ENCODE data around the gene BOD1L1.

BOD1L1 gene

DNA sequence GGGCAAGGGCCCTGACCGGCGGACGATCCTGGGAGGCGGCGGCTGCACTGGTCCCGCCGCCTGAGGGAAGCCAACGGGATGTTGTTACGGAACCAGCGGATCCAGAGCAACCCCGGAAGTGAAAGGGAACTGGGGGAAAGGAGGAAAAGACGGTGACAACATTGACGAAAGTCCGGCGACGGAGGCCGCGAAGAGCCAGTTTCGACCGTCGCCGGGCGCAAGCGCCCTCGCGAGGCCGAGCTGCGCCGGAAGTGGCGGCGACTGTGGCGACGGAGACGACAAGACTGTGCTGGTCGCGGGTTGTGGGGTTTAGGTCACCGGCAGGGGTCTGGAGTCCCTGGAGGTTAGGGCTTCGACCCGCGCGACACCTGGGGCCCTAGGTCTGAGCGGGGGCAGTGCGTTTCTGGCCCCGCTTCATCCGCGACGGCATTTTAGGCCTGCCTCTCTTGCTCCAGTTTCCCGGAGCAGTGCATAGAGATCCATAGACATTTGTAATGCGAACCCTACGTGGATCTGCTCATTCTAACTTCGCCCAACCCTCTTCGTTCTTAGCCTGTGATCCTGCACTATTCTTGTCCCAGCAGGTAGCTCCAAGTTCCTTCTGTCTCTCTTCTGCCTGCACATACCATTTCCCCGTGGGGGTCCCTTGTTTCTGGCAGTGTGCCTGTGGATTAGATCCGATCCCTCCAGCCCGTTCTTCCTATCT, at the start of gene BOD1L1:
Gene BOD1L1 (minus strand): TSS at position 120 of the 706 bp plus-strand sequence. CDS start 138 bp downstream, outside the sequence.
- DNase-seq, result peak; percentile 76

- no peak for DNase-seq
Measured at GRCh38 chr4:13674971-13675370, 47.4 kb upstream of the BOD1L1 start.

GRCh38 chr4:13673167-13673566, 45.6 kb upstream of the BOD1L1 start:
- no peak for DNase-seq

DNA sequence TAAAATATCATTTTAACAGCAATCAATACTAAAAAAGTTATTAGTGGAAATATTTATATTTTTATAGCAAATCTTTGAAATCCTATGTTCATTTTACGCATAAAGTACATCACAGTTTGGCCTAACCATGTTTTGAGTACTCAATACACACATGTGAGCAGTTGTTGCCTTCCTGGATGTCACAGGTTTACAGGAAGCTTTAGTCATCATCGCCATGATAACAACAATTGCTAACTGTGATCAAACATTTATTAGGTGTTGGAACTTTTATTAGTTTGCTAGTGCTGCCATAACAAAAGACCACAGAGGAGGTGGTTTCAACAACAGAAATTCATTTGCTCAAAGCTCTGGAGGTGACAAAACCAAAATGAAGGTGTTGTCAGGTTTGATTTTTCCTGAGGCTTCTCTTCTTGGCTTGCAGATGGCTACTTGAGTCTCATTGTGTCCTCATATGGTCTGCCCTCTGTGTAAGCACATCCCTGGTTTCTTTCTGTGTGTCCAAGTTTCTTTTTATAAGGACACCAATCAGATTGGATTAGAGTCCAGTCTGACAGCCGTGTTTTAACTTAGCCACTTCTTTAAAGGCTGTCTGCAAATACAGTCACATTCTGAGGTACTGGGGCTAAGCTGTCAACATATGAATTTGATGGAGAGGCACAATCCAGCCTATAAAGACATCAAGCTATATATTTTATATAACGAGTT, 43.1 kb upstream of the BOD1L1 start:
- DNase-seq, result no peak

DNA sequence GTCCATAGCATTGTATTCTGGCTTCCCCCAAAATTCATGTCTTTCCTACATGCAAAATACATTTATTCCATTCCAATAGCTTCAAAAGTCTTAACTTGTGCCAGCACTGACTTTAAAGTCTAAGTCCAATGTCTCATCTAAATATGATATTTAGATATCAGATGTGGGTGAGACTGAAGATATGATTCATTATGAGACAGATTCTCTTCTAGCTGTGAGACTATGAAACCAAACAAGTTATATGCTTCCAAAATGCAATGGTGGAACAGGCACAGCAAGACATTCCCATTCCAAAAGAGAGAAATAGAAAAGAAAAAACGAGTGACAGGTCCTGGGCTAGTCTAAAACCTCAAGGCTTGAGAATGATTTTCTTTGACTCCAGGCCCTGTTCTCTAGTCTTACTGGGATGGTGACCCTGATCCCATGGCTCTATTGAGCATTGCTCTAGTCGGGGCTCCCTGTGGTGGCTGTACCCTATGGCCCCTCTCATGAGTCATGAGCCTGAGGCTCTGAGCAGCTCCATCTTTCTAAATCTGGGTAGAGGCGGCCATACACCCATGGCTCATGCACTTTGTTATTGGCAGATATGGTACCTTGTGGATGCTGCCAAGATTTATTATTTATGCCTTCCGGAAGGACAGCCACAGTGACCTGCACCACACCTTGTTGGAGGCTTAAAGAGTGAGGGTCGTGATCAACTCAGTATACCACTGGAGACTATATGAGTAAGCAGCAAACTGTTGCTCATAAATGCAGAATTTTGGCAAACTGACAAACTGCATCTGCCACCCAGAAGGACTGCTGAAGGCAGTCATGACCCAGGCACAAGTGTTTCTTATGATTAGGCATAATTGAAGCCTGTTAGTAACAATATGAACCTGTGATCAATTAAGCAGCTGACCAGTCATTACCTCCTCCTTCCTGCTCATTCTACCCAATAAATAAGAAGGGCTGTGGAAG, 38.5 kb upstream of the BOD1L1 start:
- DNase-seq, result no peak

- no peak for DNase-seq
Measured at GRCh38 chr4:13659341-13660070, 32.0 kb upstream of the BOD1L1 start.

- DNase-seq, result peak; percentile 74
Measured at GRCh38 chr4:13656569-13657405, 29.3 kb upstream of the BOD1L1 start.

GRCh38 chr4:13654162-13654797, 26.8 kb upstream of the BOD1L1 start:
- peak; percentile 79 for DNase-seq

DNA sequence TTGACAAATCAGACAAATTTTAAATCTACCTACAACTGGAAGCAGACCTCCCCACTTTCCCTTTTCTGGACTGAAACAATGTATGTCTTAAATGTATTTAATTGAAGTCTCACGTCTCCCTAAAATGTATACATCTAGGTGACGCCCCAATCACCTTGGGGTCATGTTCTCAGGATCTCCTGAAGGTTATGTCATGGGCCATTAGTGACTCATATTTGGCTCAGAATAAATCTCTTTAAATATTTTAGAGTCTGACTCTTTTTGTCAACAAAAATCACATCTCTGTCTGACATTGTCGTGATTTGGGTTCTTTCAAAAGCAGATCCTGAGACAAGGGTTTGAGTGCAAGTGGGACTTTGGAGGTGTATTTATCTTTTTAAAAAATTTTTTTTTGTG, 26.2 kb upstream of the BOD1L1 start:
- DNase-seq, result no peak

GRCh38 chr4:13647031-13647430, 19.5 kb upstream of the BOD1L1 start:
- no peak for DNase-seq

- no peak for DNase-seq
Measured at GRCh38 chr4:13645075-13645474, 17.6 kb upstream of the BOD1L1 start.

- no peak for DNase-seq
Measured at GRCh38 chr4:13642170-13642950, 14.8 kb upstream of the BOD1L1 start.

DNA sequence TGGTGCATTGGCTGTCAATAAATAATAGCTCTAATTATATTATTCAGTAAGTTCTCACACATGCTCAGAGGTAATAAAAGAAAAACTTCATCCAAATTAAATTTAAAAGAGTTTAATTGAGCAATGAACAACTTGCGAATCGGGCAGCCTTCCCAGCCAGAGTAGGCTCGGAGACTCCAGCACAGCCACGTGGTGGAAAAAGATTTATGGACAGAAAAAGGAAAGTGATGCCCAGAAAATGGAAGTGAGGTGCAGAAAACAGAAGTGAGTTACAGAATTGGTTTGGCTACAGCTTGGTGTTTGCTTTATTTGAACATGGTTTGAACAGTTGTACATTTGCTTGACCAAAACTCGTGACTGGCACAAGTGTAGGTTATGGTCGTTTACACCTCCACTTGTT, 13.6 kb upstream of the BOD1L1 start:
- DNase-seq, result no peak

DNA sequence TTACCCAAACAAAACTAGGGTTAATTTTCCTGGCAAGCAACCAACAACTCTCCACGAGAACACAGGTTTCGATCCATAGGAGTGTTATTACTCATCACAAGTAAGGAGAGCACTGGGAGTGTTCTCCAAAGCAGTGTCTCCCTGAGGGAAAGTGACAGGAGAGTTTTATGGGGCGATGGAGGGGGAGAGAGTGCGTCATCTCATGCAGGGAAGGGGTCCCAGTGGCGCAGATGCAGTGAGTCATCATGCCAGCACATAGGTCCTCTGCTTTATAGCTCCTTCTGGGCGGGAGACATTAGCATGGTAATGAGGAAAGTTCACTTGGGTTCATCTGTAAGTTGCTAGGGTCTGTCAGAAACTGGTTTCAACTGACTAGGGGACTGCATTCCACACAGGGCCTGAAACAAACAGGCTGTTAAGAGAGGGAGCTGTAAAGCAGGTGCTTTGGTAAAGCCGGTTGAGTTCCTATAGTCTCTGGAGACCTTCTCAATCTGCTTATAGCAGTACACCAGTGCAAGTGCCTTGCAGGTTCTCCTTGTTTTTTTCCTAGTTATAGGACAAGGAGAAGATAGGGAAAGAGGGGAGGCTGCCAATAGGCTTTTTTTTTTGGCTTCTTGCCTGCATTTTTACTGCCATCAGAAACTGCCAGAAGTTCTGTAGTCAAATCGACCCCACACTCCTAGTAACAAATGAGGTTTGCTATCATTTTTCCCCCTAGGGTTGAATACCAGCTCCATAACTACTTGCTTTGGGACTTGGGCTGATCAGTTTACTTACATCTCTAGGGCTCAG, 12.8 kb upstream of the BOD1L1 start:
- DNase-seq, result no peak

- DNase-seq, result no peak
Measured at GRCh38 chr4:13635286-13635799, 7.8 kb upstream of the BOD1L1 start.

DNA sequence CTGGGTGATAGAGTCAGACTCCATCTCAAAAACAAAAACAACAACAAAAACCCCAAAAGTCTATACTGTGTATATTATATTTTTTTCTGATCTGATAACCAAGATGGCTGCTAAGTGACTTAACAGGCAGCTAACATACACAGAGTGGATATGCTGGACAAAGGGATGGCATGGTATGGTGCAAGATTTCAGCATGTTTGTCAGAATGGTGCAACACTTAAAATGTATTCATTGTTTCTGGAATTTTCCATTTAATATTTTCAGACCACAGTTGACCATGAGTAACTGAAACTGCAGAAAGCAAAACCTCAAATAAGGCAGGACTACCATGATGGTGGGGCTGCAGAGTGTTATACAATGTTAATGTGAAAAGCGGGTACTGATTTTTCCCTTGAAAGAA, 6.1 kb upstream of the BOD1L1 start:
- DNase-seq, result no peak

- no peak for DNase-seq
Measured at GRCh38 chr4:13627178-13627605, 333 bp downstream of the BOD1L1 start.

DNA sequence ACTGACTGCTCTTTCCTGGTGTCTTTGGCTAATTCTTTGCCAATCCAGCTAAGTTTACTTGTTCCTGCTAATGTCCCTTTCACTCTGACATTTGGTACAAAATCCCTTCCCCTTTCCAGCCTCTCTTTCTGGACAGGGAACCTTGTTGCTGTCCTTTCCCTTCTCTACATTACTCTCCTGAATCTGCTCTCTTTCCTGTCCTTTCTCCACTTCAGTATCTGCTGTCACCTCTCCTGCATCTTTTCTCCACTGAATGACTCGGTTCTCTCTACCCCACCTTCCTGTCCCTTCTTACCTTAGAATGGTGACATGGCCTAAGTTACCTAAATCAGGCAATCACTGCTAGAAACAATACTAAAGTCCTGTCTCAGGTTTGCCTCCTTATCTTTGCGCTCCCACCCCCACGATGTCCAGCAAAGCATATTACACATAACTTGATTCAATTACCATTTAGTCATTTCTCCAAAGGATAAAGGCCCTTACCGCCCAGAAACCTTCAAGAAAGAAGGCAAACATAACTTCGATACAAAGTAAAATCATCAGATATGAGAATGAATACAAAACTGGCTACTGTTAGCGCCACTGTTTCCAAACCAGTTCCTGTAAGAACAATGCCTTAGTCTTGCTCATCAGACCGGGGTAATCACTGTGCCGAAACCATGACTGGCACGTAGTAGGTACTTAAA, 890 bp downstream of the BOD1L1 start:
- DNase-seq, result no peak
